NCI-H2081 treated with DMSO at 0.1 percent for 48 hours (cell line): ENCODE data around the gene KRT4.
"Not testable (repeated sequence)": the region's sequence is repeated elsewhere in the genome, so short reads cannot be mapped to it uniquely, and the experiment has no call there.

Source experiments
- DNase-seq: peaks from one replicate; lab custom pipeline; 2025; lab: John Stamatoyannopoulos, UW

Gene KRT4

DNA sequence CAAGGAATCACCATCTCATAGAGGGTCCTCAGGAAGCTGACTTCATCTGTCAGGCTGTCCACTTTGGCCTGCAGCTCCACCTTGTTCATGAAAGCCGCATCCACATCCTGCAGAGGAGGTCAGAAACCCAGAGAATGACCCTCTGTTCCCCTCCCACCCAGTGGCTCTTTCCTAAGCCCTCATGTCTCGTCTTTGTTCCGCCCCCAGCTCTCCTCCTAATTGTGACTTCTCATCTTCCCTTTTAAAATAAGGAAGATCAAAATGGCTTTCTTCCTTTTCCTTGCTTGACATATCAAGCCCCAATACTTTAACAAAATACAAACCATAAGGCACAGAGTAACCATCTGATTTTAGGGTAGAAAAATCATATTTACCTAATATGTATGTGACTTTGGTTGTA, 41.1 kb downstream of the KRT4 start:
- DNase-seq, result no peak

DNA sequence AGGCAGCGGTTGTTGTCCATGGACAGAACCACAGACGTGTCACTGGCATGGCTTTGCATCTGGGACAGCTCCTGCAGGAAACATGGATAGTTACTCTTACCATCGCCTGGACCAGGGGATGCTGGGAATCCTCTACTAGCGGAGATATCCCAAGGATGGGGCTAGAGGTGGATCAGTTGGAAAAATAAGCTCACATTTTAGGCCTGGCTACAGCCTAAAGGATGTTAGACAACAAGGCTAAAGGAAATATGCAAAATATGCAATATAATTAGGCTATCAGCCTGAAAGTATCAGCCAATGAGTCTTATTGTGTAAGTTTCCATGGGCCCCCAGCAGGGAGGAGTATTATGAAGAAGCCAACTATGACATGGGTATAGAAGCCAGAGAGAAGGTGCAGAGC, 41.7 kb downstream of the KRT4 start:
- DNase-seq, result no peak

DNA sequence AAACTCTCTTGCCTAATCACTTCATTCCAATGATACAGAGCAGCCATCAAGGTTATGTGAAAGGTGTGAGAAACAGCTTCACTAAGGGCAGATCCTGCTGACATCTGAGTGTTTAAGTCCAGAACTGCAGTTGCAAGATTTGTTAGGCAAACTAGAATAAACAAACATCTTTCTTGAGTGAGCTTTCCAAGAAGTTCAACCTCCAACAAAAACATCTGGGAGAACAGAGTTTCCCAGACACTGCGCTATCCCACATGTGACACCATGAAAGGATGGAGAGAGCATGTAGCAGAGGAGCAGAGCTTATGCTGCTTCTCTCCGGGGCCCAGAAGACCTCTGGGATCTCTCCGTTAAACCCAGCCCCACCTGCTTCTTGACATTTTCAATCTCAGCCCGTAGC, 42.4 kb downstream of the KRT4 start:
- DNase-seq, result no peak

DNA sequence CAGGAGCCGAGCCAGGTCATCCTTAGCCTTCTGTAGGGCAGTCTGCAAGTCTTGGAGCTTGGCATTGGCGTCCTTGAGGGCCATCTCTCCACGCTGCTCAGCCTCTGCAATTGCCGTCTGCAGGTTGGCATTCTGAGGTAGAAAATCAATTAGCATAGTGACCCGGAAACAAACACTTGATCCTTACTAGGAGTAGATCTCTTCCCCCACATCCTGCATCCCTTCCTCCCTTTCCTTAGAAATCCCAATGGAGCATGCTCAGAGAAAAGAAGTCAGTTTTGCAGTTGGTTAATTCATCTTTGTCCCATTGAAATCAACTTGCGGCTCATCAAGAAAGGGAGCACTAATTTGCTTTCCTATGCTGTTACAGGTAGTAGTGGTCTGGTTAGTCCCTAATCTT, 42.8 kb downstream of the KRT4 start:
- DNase-seq, result no peak

DNA sequence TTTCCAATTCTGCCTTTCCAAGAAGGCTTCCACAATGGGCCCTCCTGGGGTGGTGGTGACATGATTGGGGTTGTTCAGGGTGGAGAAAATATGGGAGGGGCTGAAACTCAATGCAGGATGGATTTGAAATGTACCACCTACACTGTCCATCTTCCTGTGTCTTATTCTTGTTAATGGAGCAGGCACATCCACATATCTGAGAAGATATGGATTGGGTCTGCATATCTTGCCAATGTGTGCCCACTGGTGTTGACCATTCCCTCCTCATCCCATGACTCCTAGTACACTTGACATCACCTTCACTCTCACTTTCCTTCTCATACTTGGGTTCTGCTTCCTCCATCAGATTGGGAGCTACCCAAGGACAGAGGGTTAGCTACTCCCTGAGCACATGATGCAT, 44.0 kb downstream of the KRT4 start:
- DNase-seq, result no peak

DNA sequence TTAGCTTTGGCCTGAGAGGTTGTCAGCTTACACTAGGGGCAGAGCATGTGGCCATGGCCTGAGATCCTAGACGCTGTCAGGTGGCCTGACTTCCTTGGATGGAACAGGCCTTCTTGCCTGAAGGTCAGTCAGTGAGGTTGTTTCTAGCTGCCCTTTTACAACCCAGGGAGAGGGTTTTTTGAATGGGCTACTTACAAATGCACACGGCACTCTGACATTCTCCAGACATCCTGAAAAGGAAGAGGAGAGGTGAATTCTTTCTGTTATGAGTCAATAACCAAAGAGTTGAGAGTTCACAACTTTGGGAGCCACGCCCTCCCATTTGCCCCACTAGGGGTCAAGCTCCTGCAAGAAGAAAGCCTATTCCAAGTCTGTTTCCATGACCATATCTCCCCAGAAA, 44.6 kb downstream of the KRT4 start:
- DNase-seq, result no peak

DNA sequence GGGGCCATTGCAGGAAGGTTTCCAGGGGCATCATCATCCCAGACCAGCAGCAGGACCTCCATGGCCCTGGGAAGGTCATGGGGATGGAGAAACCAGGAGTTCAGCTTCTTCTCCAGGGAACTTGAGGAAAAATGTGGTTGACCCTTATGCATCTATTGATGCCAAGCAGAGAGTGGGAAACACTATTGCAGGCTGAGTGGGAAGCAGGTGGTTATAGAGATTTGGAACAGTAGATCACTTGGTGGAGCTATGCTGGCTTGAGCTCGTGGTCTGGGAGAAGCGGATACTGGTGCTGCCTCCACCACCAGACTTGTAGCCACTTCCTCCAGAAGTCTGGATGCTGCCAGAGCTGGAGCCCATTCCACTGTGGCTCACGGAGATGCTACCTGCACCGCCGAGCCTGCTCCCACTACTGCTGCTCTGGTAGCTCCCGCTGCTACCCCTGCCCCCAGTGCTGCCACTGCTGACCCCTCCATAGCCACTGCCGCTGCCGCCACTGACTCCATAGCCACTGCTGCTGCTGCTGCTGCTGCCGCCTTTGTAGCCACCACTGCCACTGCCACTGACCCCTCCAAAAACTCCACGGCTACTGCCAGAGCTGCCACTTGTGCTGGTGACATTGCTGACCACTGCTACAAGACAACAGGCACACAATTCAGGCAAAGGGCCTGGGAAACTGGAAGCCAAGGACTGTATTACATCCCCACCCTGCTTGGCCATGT, 45.3 kb downstream of the KRT4 start:
- no peak for DNase-seq

DNA sequence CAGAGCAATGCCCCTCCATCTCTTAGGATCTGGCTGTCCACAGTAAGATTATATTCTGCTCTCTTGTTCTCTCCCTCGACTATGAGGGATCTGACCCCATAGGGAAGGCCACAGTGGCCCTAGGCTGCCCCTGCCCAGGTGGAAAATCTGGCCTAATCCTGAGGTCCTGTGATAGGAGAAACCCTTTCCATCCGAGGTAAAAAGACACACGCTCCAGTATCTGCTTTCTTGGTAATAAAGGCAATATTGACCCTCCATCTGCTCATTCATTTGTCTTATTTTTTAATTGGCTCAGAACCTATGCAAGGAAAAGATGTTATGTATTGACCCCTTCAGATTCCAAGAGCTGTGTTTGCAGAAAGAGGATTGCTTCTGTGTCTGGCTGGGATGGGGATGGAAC, 46.5 kb downstream of the KRT4 start:
- no peak for DNase-seq

DNA sequence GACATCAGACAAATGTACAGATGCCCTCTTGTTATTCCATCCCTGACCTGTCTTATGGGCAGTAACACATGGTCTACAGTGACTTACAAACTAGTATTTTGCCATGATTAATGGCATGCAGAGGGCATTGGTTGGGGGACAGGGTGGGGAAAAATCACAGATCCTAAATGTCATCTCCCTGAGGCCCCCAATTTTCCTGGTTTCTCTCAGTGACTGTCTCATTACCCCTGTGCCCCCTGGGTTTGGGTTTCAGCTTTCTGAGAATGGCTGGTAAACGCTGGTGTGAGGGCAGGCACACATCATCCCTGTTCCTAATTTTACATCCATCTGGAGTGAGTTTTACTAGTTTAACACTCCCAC, 46.9 kb downstream of the KRT4 start:
- DNase-seq, result no peak

DNA sequence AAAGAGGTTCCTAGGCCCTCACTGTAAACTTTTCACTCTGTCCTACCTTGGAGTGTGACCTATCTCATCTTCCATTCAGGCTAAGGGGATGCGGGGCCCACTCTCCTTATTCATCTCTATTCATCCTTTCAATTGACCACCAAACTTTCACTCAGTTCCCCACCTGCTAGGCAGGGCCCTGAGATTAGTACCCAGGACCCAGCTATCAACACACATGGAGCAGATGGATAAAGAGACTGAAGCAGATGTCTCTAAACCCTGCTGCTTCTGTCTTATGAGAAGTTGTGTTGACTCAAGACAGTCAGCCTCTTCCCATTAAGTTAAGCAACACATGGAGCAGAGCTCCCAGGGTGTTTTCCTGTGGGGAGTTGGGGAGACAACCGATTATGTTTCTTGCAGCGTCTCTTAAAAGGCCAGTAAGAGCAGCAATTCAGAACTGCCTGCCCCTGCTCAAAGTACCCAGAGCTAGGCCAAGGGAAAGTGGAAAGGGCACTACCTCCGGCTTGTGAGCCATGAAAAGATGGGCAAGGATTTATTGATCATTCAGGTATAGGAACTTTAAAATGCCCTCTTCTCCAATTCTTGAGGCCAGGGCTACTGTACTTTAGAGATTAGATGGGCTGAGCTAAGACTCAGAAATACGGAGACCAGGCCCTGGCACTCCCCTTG, 47.4 kb downstream of the KRT4 start:
- no peak for DNase-seq

DNA sequence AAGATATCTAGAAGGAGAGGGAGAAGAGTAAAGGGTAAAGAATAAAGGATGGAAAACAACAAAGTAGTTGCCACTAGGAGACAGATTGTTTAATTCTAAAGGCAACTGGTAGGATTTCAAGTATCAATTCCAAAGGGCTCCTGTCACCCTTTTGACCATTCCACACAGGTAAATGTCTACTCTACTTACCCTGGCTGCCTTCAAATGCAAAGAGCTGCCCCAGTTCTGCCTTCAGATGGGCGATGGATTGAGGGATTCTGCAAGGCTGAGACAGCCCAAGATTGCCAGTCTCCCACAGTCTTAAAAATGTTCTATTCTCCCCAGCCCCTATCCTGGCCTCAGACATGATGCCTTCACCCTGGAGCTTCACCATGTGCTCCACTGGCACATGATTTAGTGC, 48.2 kb downstream of the KRT4 start:
- no peak for DNase-seq

DNA sequence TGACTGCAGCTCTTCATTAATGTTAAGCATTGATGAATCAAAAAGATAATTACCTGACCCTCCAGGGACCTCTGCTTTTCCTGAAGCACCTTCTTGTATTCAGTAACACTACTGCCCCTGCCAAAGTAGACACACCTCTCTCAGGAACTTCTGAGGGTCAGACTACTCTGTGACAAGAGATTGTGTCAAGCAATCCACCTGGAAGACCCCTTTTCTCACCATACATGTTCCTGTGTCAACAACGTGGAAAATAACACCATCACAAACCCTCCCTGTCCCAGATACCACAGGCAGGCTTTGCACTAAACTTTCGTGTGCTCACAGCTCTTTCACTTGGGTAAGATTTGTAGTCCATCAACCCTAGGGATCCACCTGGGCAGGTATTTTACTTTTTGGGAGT, 49.9 kb downstream of the KRT4 start:
- DNase-seq, result no peak

DNA sequence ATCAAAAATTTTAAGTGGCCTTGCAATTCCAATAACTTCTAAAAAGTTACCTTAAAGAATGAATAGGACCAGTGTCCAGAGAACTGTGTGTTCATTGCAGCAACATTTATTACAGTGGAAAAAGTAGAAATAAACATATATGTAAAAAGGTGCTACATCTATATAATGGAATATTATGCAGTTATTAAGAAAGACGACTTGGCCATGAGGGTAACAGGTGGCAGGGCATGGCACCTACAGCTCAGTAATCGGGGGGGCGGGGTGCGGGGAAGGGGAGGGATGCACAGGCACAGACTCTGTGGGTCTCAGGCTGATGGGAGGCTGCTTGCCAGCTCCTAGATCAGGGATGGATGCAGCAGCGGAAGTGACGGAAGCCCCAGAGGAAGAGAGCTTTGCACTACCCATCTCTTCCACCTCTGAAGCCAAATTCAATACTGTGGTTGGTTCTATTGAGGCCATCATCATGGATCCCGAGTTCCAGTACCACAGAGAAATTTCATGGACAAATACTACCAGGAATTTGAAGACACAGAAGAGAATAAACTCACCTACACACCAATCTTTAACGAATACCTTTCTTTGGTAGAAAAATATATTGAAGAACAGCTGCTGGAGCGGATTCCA, 50.8 kb downstream of the KRT4 start:
- DNase-seq, result no peak

DNA sequence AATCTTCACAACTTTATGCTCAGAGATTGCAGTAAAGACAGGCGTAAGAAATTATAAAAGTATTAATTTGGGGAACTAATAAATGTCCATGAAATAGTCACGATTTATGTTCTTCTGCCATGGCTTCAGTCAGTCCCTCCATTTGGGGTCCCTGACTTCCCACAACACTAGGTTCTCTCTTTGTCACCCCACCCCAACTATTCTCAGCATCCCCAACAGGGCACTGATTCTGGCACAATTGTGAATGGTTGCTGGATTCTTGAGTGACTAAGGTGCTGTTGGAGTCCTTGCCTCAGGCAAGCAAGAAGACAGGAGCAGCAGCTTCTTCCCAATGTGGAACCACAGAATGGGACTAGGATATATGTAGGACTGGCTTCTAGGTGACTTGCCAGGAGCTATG, 52.1 kb downstream of the KRT4 start:
- DNase-seq, result no peak

DNA sequence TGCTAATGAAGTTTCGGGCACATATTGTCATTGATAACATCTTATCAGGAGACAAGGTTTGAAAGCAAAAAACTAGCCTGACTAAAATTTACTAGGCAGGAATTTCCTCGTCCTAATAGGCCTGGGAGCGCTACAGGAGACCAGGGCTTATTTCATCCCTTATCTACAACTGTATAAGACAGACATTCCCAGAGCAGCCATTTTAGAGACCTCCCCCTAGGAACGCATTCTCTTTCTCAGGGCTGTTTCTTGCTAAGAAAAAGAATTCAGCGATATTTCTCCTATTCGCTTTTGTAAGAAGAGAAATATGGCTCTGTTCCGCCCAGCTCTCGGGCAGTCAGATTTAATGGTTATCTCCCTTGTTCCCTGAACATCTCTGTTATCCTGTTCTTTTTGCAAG, 52.7 kb downstream of the KRT4 start:
- DNase-seq, result not testable (repeated sequence)

DNA sequence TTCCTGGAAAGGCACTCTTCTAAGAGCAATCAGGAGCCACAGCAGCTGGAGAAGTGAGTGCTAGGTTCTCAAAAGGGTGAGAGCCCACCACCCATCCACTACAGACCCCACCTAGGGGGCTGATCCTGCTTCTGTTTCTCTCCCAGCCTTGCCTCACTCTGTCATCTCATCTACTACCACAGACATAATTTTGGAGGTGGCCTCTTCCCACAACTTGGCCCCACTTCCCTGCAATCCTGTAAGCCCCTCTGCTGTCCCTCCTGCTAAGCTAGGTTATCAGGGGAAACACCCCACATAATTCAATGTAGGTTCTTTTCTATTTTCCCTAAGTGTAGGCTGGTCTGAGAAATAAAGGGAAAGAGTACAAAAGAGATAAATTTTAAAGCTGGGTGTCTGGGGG, 53.3 kb downstream of the KRT4 start:
- DNase-seq, result no peak

DNA sequence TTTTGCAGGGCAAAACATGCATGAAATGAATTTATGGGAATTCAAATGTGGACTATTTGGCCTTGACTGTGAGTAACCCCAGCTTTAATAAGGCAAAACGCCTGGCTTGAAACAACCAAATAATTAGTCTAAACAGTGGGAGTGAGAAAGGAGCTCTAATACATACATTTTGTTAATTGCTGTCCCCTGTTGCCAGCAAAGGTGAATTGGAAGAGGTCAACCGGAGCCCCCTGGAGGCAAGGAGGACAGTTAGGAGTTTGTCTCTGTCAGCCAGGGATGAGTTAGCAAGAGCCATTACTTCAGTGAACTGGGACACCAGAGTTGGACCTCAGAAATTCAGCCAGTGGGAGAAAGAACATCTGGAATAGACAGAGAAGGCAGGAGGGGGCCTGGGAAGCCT, 54.2 kb downstream of the KRT4 start:
- DNase-seq, result no peak

DNA sequence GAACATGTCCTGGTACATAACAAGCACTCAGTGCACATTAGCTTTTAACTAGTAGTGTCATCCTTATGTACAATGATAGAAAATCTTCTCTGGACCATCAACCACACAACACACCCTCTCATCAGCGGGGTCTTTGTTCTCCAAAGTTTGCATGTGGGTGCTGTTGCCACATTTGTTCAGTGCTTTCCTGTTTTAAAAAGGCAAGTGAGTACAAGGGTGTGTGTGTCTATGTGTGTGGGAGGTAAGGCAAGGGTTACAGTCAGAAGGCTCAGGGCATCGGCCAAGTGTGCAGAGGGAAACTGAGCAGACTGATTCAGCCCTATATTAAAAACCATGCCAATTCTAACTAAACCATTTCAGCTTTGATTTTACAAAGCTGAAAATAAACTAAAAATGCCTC, 54.7 kb downstream of the KRT4 start:
- no peak for DNase-seq

DNA sequence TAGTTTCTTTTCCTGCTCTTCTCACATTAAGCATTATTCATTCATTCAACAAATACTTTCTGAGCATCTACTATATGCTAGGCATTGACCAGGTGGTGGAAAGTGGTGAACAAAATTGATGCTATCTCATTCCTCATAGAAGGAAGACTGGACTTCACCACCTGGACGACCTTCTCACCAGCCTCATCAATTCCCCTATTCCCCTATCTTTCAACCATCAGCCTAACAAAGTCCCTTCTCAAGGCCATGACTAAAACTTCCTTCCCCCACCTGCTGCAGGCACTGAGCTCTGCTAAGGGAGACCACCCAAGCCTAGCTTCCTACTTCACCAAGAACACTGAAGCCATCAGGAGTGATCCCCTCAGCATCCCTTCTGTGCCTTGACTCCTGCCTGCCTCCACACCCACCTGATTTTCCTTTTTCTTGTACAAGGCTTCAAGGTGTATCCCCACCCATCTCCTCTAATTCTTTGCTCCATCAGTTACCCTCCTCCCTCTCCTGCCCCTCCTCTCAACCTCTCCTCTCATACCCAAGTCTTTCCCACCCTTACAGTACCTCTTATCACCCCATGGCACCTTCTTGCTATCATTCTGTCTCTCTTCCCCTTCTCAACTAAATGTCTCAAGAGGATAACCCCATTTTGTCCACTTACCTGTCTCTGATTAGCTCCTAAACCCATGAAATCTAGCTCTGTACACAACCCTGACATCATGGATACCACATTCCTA, 56.3 kb downstream of the KRT4 start:
- DNase-seq, result no peak
